Effector CD8-positive, alpha-beta T cell (primary cell): Measurements from ENCODE around the gene HS6ST2.
"Not testable (repeated sequence)": the region's sequence is repeated elsewhere in the genome, so short reads cannot be mapped to it uniquely, and the experiment has no call there.

Experiments
- DNase-seq: peaks from one replicate; lab custom pipeline; 2025; lab: John Stamatoyannopoulos, UW

HS6ST2 gene

GRCh38 chrX:132940727-132941327 lies 17.6 kb downstream of the HS6ST2 start:
- DNase-seq: no peak

- DNase-seq: no peak
Measured at GRCh38 chrX:132933170-132933569, 25.3 kb downstream of the HS6ST2 start.

- no peak for DNase-seq
Measured at GRCh38 chrX:132924426-132924825, 34.0 kb downstream of the HS6ST2 start.

GRCh38 chrX:132918523-132918922 lies 39.9 kb downstream of the HS6ST2 start:
- no peak for DNase-seq

- DNase-seq: no peak
Measured at GRCh38 chrX:132916349-132916748, 42.1 kb downstream of the HS6ST2 start.

GRCh38 chrX:132909643-132910042 lies 48.8 kb downstream of the HS6ST2 start:
- DNase-seq: no peak

GRCh38 chrX:132908891-132909290 lies 49.5 kb downstream of the HS6ST2 start:
- DNase-seq: no peak

- DNase-seq: no peak
Measured at GRCh38 chrX:132900633-132901293, 57.7 kb downstream of the HS6ST2 start.

- DNase-seq: no peak
Measured at GRCh38 chrX:132887569-132887968, 70.9 kb downstream of the HS6ST2 start.

GRCh38 chrX:132883358-132883915 lies 75.0 kb downstream of the HS6ST2 start:
- DNase-seq: no peak

- not testable (repeated sequence) for DNase-seq
Measured at GRCh38 chrX:132880753-132881152, 77.7 kb downstream of the HS6ST2 start.

- no peak for DNase-seq
Measured at GRCh38 chrX:132877954-132878536, 80.4 kb downstream of the HS6ST2 start.

- DNase-seq: no peak
Measured at GRCh38 chrX:132876523-132877338, 81.7 kb downstream of the HS6ST2 start.

- DNase-seq: no peak
Measured at GRCh38 chrX:132875650-132876522, 82.5 kb downstream of the HS6ST2 start.

GRCh38 chrX:132862562-132862961 lies 95.9 kb downstream of the HS6ST2 start:
- DNase-seq: no peak

- DNase-seq: no peak
Measured at GRCh38 chrX:132861076-132861475, 97.4 kb downstream of the HS6ST2 start.

- no peak for DNase-seq
Measured at GRCh38 chrX:132860200-132860599, 98.2 kb downstream of the HS6ST2 start.

GRCh38 chrX:132858018-132858417 lies 100.4 kb downstream of the HS6ST2 start:
- no peak for DNase-seq

GRCh38 chrX:132855780-132856341 lies 102.6 kb downstream of the HS6ST2 start:
- no peak for DNase-seq

- no peak for DNase-seq
Measured at GRCh38 chrX:132853040-132853439, 105.4 kb downstream of the HS6ST2 start.
